DOHH2 (cell line): ENCODE measurements around the gene HCN3.

Experiments used
- H3F3A ChIP-seq: fragments of 200-600 bp; sonication (generic), shearing (Covaris generic); 2 replicates; pipeline ENCODE4 v1.6.0; 2016; ENCODE audit warnings: antibody characterized with exemption, mild to moderate bottlenecking; ENCODE audit not compliant: control insufficient read depth, insufficient read depth
- H3K27ac ChIP-seq: fragments of 200-600 bp; sonication (generic); 2 replicates; pipeline ENCODE4 v1.5.1; 2014; ENCODE audit warnings: low read depth, mild to moderate bottlenecking, low read length, moderate library complexity
- H3K27me3 ChIP-seq: fragments of 200-600 bp; sonication (generic); 2 replicates; pipeline ENCODE4 v1.6.1; 2014; ENCODE audit warnings: mild to moderate bottlenecking, low read length, mixed read lengths; ENCODE audit not compliant: control insufficient read depth
- H3K36me3 ChIP-seq: fragments of 200-600 bp; sonication (generic); 2 replicates; pipeline ENCODE4 v1.6.1; 2014; ENCODE audit warnings: mild to moderate bottlenecking, low read length, moderate library complexity, mixed read lengths; ENCODE audit not compliant: control insufficient read depth
- H3K4me1 ChIP-seq: fragments of 200-600 bp; sonication (generic); 2 replicates; pipeline ENCODE4 v1.6.1; 2014; ENCODE audit warnings: mild to moderate bottlenecking, low read length, mixed read lengths; ENCODE audit not compliant: control insufficient read depth
- H3K4me2 ChIP-seq: fragments of 200-600 bp; sonication (generic); 2 replicates; pipeline ENCODE4 v1.6.0; 2014; ENCODE audit warnings: mild to moderate bottlenecking, low read length, moderate library complexity
- H3K4me3 ChIP-seq: fragments of 200-600 bp; sonication (generic); 2 replicates; pipeline ENCODE4 v1.5.1; 2014; ENCODE audit warnings: mild to moderate bottlenecking, low read length, mixed read lengths
- H3K79me2 ChIP-seq: fragments of 200-600 bp; sonication (generic); 2 replicates; pipeline ENCODE4 v1.6.1; 2014; ENCODE audit warnings: mild to moderate bottlenecking, low read length, mixed read lengths; ENCODE audit not compliant: control insufficient read depth
- H3K9me2 ChIP-seq: fragments of 200-600 bp; sonication (generic); replicated peaks from 2 replicates; pipeline ENCODE4 v1.6.1; 2014; ENCODE audit warnings: mild to moderate bottlenecking, low read length, mixed read lengths; ENCODE audit not compliant: control insufficient read depth
- H3K9me3 ChIP-seq: fragments of 200-600 bp; sonication (generic); 2 replicates; pipeline ENCODE4 v1.6.1; 2014; ENCODE audit warnings: antibody characterized with exemption, low read length, mixed read lengths; ENCODE audit not compliant: control insufficient read depth, insufficient read depth
- H4K20me1 ChIP-seq: fragments of 200-600 bp; sonication (generic); 2 replicates; pipeline ENCODE4 v1.6.0; 2014; ENCODE audit warnings: low read depth, mild to moderate bottlenecking, antibody characterized with exemption, low read length, moderate library complexity; ENCODE audit not compliant: control insufficient read depth, insufficient read depth
- CTCF ChIP-seq: fragments of 200-600 bp; sonication (generic); IDR thresholded peaks from one replicate; pipeline ENCODE4 v1.5.1; 2014; ENCODE audit warnings: antibody characterized with exemption, mild to moderate bottlenecking, low read depth, low read length; ENCODE audit not compliant: poor library complexity, severe bottlenecking
- EZH2phosphoT487 ChIP-seq: fragments of 200-600 bp; sonication (generic); IDR thresholded peaks from 2 replicates; pipeline ENCODE4 v1.6.1; 2017; ENCODE audit warnings: borderline replicate concordance, mild to moderate bottlenecking, antibody characterized with exemption, low read length, moderate library complexity, mixed read lengths

HCN3 gene

DNA sequence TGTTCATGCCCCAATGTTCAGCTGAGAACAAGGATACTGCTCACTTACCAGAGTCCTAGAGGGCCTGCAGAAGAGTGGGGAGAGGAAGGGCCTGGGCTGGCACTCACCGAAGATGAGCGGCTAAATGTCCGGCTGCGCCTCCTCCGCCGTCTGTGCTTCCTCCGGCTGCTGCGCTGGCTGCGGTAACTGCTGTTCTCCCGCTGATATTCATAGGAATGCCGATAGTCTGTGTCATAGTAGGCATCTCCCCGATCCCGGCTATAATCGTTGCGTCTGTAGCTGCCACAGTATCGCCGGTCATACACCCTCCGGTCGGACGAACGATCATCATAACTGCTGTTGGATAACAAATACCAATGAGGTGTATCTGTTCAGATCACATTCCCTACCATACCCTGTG is 7.9 kb upstream of the HCN3 start:
- peaks cover 16% of the 10 kb centered on the region for H3K4me1 ChIP-seq
- no peaks in the 10 kb centered on the region for H3K9me2 ChIP-seq
- H3K9me3 ChIP-seq: no peaks in the 10 kb centered on the region
- no peaks in the 10 kb centered on the region for H3K27me3 ChIP-seq
- no peak for TF ChIP-seq EZH2phosphoT487
- TF ChIP-seq CTCF: no peak
- H3K36me3 ChIP-seq: peaks cover 82% of the 10 kb centered on the region
- no peak overlapping the region for H3K4me2 ChIP-seq
- H3K4me3 ChIP-seq: no peak overlapping the region
- no peak overlapping the region for H3K27ac ChIP-seq
- H3F3A ChIP-seq: peaks cover 22% of the 10 kb centered on the region
- peaks cover 5% of the 10 kb centered on the region; the same call in 1 of the 2 replicates for H4K20me1 ChIP-seq
- H3K79me2 ChIP-seq: peaks cover 44% of the 10 kb centered on the region

DNA sequence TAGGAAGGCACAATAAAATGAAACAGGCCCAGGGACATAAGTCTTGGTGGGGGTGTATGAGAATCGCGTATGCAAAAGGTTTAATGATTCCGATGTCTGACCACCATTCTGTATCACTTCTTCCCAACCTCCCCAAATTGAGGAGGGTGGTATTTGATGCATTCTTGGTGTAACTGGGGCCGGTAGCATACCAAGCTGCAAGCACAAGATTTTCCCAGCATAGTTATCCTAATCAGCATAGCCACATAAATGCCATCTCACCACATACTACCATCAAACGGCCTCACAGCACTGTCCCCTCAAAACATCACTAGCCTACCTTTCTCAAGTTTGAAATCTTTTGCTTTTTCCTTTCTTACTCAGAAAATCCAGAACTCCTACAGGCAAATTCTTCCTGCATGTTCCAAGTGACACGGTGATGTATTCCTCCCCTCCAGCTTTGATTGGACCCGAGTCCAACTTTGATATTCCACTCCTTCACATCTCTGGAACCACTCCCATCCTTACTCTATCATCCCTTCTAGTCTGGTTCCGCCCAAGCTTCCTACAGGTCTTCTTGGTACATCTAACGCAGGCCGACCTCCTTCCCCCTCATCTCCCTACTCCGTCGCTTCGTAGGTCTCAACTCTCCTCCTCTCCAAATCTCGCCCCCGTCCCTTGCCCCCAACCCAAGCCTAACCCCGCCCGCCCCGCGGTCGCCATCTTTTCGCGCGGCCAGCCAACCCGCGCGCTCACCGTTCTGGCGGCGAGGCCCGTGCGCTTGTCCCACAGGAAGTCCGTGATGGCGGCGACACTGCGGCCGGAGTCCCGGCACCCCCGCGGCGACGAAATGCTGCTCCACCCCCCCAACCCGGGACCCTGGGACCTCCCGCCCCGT is 4.6 kb upstream of the HCN3 start:
- H3K79me2 ChIP-seq: peaks cover 46% of the 10 kb centered on the region
- TF ChIP-seq CTCF (no peak), EZH2phosphoT487 (no peak)

GRCh38 chr1:155273343-155274245 is 3.7 kb upstream of the HCN3 start, which contains the start of gene CLK2:
Gene CLK2, minus strand, starts transcription at chr1:155273504. Its CDS starts 2,527 bp downstream, at chr1:155270977.
- Histone ChIP-seq H3K9me3 (no peaks in the 10 kb centered on the region), H3K9me2 (no peaks in the 10 kb centered on the region), H3K4me1 (peaks cover 38% of the 10 kb centered on the region), H3K27me3 (no peaks in the 10 kb centered on the region), H3F3A (peaks cover 16% of the 10 kb centered on the region), H3K36me3 (peaks cover 45% of the 10 kb centered on the region), H3K4me2 (peak within 1 kb of the TSS; percentile 93), H3K4me3 (peak within 1 kb of the TSS; percentile 80), H4K20me1 (peaks cover 5% of the 10 kb centered on the region; the same call in 1 of the 2 replicates), H3K27ac (peak within 1 kb of the TSS; percentile 59), H3K79me2 (peaks cover 52% of the 10 kb centered on the region)
- no peak for TF ChIP-seq EZH2phosphoT487
- no peak for TF ChIP-seq CTCF

More for the DNA sequence above, 4.6 kb upstream of the HCN3 start:
- H3K27me3 ChIP-seq: no peaks in the 10 kb centered on the region
- H3K36me3 ChIP-seq: peaks cover 51% of the 10 kb centered on the region
- H3K4me3 ChIP-seq: peak overlapping the region; percentile 80
- H3K9me3 ChIP-seq: no peaks in the 10 kb centered on the region
- H3F3A ChIP-seq: peaks cover 10% of the 10 kb centered on the region
- peaks cover 5% of the 10 kb centered on the region; the same call in 1 of the 2 replicates for H4K20me1 ChIP-seq
- peak overlapping the region; percentile 59 for H3K27ac ChIP-seq
- H3K4me1 ChIP-seq: peaks cover 31% of the 10 kb centered on the region
- H3K4me2 ChIP-seq: peak overlapping the region; percentile 93
- no peaks in the 10 kb centered on the region for H3K9me2 ChIP-seq
